Stomach (tissue), 4 donors: Measurements from ENCODE around the gene SPRY1.

ENCODE experiments used
- EP300 ChIP-seq: sonication (generic); formaldehyde crosslinking; IDR thresholded peaks from one replicate; pipeline ENCODE4 v1.6.1; 2017; ENCODE audit warnings: antibody characterized with exemption
- POLR2A ChIP-seq, 4 donors: fragments of 450-650 bp; IDR thresholded peaks; one replicate each; pipeline ENCODE4 v1.6.1; 2016; ENCODE audit warnings: antibody characterized with exemption in 4 of 4, control low read depth in 2 of 4, mild to moderate bottlenecking in 1 of 4, moderate library complexity in 1 of 4
- POLR2AphosphoS5 ChIP-seq, 3 donors: sonication (generic); formaldehyde crosslinking; IDR thresholded peaks; one replicate each; pipeline ENCODE4 v1.6.1; 2016; ENCODE audit warnings: antibody characterized with exemption in 3 of 3
- TF ChIP-seq, protein P1 (sequence below), 7 experiments: fragments of 450-650 bp in 4 of 7; fragments of 200-600 bp in 3 of 7; sonication (generic) in 3 of 7; IDR thresholded peaks; one replicate each; pipeline ENCODE4 v1.5.1; 2016 to 2019; ENCODE audit warnings: antibody characterized with exemption in 7 of 7, control low read depth in 2 of 7, mild to moderate bottlenecking in 1 of 7

DNA sequence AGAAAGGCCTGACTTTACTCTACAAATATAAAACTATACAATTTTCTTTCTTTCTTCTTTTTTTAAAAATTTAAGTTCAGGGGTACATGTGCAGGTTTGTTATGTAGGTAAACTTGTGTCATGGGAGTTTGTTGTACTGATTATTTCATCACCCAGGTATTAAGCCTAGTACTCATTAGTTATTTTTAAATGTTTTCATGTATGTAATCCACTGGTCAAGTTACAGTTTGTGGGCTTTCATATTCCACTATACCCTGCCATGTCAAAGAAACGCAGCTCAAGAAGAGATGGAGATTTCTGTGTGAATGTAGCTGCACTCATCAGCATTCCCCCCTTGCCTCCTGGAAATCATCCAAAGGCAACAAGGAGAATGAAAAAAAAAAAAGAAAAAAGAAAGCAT is 31.2 kb upstream of the SPRY1 start:
- TF ChIP-seq, protein P1, sequence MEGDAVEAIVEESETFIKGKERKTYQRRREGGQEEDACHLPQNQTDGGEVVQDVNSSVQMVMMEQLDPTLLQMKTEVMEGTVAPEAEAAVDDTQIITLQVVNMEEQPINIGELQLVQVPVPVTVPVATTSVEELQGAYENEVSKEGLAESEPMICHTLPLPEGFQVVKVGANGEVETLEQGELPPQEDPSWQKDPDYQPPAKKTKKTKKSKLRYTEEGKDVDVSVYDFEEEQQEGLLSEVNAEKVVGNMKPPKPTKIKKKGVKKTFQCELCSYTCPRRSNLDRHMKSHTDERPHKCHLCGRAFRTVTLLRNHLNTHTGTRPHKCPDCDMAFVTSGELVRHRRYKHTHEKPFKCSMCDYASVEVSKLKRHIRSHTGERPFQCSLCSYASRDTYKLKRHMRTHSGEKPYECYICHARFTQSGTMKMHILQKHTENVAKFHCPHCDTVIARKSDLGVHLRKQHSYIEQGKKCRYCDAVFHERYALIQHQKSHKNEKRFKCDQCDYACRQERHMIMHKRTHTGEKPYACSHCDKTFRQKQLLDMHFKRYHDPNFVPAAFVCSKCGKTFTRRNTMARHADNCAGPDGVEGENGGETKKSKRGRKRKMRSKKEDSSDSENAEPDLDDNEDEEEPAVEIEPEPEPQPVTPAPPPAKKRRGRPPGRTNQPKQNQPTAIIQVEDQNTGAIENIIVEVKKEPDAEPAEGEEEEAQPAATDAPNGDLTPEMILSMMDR (IDR thresholded peaks at IDR 0.05) = no peak
- TF ChIP-seq EP300 (no peak), POLR2A (IDR thresholded peaks at IDR 0.05) (no peak), POLR2AphosphoS5 (IDR thresholded peaks at IDR 0.05) (no peak)
